ENCODE data around the gene KLHL33.

- TF ChIP-seq EZH2 (optimal IDR thresholded peaks at IDR 0.05; ENCODE audit: low read depth, low read length) (no peak), CTCF (IDR thresholded peaks at IDR 0.05; ENCODE audit: low read length) (no peak), EZH2phosphoT487 (IDR thresholded peaks at IDR 0.05; ENCODE audit: low read length) (no peak)
Measured at GRCh38 chr14:20458031-20458789, 22.2 kb upstream of the KLHL33 start.

Measured in MM.1S (cell line).